Upper lobe of left lung (tissue), 6 donors: ENCODE measurements around the gene MARK3. TPM values are rescaled to one million over a fixed set of nuclear protein-coding genes. Genes with fewer than 3 reads are reported as not detected.

Source experiments
- ATAC-seq, 2 donors: fragments of 200-7000 bp; cut with Tn5 transposase; one replicate each; pipeline ENCODE4 v1.9.1; 2022; ENCODE audit warnings: mild to moderate bottlenecking in 2 of 2, moderate library complexity in 2 of 2; ENCODE audit not compliant: low FRiP score in 2 of 2
- DNase-seq, 2 donors: peaks; one replicate each; pipeline ENCODE4 v3.0.0-alpha.2; 2019 to 2020
- H3K27ac ChIP-seq, 4 donors: fragments of 200-600 bp; sonication (generic); one replicate each; pipeline ENCODE4 v1.5.1; 2016 to 2019
- H3K27me3 ChIP-seq, 4 donors: fragments of 200-600 bp; sonication (generic); one replicate each; pipeline ENCODE4 v1.5.1; 2017 to 2019
- H3K36me3 ChIP-seq, 4 donors: fragments of 200-600 bp; sonication (generic); one replicate each; pipeline ENCODE4 v1.5.1; 2016 to 2019
- H3K4me1 ChIP-seq, 4 donors: fragments of 200-600 bp; sonication (generic); one replicate each; pipeline ENCODE4 v1.5.1; 2018 to 2019
- H3K4me3 ChIP-seq, 4 donors: fragments of 200-600 bp; sonication (generic); one replicate each; pipeline ENCODE4 v1.5.1; 2017 to 2019; ENCODE audit warnings: mild to moderate bottlenecking in 2 of 4, moderate library complexity in 1 of 4
- H3K9me3 ChIP-seq, 4 donors: fragments of 200-600 bp; sonication (generic); one replicate each; pipeline ENCODE4 v1.5.1; 2018 to 2019
- CTCF ChIP-seq, 6 experiments: fragments of 450-650 bp in 4 of 6; fragments of 200-600 bp in 2 of 6; sonication (generic) in 2 of 6; IDR thresholded peaks; one replicate each; pipeline ENCODE4 v1.5.1; 2016 to 2019; ENCODE audit warnings: antibody characterized with exemption in 6 of 6
- EP300 ChIP-seq, 4 donors: sonication (generic); formaldehyde crosslinking; IDR thresholded peaks; one replicate each; pipeline ENCODE4 v1.5.1; 2017; ENCODE audit warnings: antibody characterized with exemption in 4 of 4, control low read depth in 2 of 4
- POLR2A ChIP-seq, 4 donors: fragments of 450-650 bp; IDR thresholded peaks; one replicate each; pipeline ENCODE4 v1.5.1; 2016 to 2017; ENCODE audit warnings: antibody characterized with exemption in 4 of 4, mild to moderate bottlenecking in 2 of 4
- POLR2AphosphoS5 ChIP-seq, 2 donors: sonication (generic); formaldehyde crosslinking; IDR thresholded peaks; one replicate each; pipeline ENCODE4 v1.5.1; 2017; ENCODE audit warnings: antibody characterized with exemption in 2 of 2
- WGBS, 2 donors: methylation state at CpG; one replicate each; pipeline ENCODE4 v1.1.5; 2017 to 2018; 5-methylcytosine and 5-hydroxymethylcytosine counted together
- total RNA-seq, 6 donors: library from RNA; depleted of rRNA in 4 of 6; stranded (reverse); fragments of >200 nt in 4 of 6; gene quantifications; one replicate each; pipeline versions ENCODE4 v1.1.0 to v1.2.1, GENCODE V29; 2016 to 2021
- donor health status: DM: no; HTN: no; CAD: no; lungs with moderate emphysema.
- donor health status: DM: no; HTN: yes; CAD: no; lungs with severe emphysema.

The MARK3 gene
- 100 to 1,000 TPM in 5 of 6 donors, 10 to 100 TPM in 1; 84.5 to 190 (median 132) TPM for total RNA-seq

- ATAC-seq (peak; percentile 98 to 99), DNase-seq (peak; percentile 98 to 99)
- Histone ChIP-seq H3K4me1 (peaks cover 26 to 51% (median 35%) of the 10 kb centered on the region in 4 donors), H3K36me3 (no peaks in the 10 kb centered on the region), H3K27ac (peak within 1 kb of the TSS; percentile 99 to 100 (median 100)), H3K9me3 (no peaks in the 10 kb centered on the region), H3K4me3 (peak within 1 kb of the TSS; percentile 71 to 99 (median 92)), H3K27me3 (no peaks in the 10 kb centered on the region)
- WGBS, 2 donors = 0 to 1% methylated on average over 18 to 58 of the region's 91 CpGs
- TF ChIP-seq CTCF (IDR thresholded peaks at IDR 0.05) = peak in 4 of 6 experiments; percentile 43 to 65 (median 53)
- peak in 3 of 4 donors; percentile 82 to 96 (median 88) for TF ChIP-seq POLR2A (IDR thresholded peaks at IDR 0.05)
- no peak for TF ChIP-seq EP300 (IDR thresholded peaks at IDR 0.05)
- peak; percentile 92 to 93 for TF ChIP-seq POLR2AphosphoS5 (IDR thresholded peaks at IDR 0.05)
Observed at GRCh38 chr14:103385152-103385928, at the start of gene MARK3. Gene MARK3 (plus strand): TSS chr14:103385415. CDS start chr14:103386030, 615 bp downstream.

- H3K27ac ChIP-seq = peak overlapping the region in 2 of 4 donors; percentile 100
- no peak for DNase-seq
- peak overlapping the region in 1 of 4 donors; percentile 66 for H3K4me3 ChIP-seq
- H3K4me1 ChIP-seq = peaks cover 20 to 30% (median 22%) of the 10 kb centered on the region in 4 donors
- ATAC-seq = no peak
- WGBS, 2 donors = 91 to 94% methylated on average over 14 of the region's 14 CpGs
- no peaks in the 10 kb centered on the region for H3K9me3 ChIP-seq
- peaks cover 55 to 59% (median 57%) of the 10 kb centered on the region in 4 donors for H3K36me3 ChIP-seq
- TF ChIP-seq EP300 (IDR thresholded peaks at IDR 0.05) (no peak), CTCF (IDR thresholded peaks at IDR 0.05) (no peak), POLR2AphosphoS5 (IDR thresholded peaks at IDR 0.05) (no peak), POLR2A (IDR thresholded peaks at IDR 0.05) (no peak)
- no peaks in the 10 kb centered on the region for H3K27me3 ChIP-seq
Observed at GRCh38 chr14:103336191-103336590, 49.0 kb upstream of the MARK3 start.

DNA sequence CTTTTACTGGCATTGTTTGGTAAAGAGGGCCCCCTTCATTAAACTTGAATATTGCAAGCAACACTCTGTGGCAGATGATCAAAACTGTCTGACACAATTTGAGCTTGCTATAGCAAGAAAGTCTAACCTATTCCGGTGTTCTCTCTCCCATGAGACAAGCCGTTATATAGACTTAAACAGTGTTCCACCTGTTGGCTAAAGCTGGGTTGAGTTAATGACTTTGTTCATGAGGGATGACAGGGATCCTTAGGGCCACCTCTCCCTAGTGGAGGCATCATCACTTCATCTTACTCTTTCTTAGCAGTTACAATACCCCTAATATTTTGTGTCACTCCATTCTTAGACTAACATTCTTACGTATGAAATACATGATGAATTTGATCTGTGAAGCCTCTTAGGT, 47.4 kb upstream of the MARK3 start:
- DNase-seq (no peak), ATAC-seq (no peak)
- 92 to 96% methylated on average over 3 of the region's 3 CpGs for WGBS, 2 donors
- Histone ChIP-seq H3K9me3 (no peaks in the 10 kb centered on the region), H3K27ac (no peak overlapping the region), H3K36me3 (peaks cover 71 to 75% (median 73%) of the 10 kb centered on the region in 4 donors), H3K27me3 (no peaks in the 10 kb centered on the region), H3K4me3 (no peak overlapping the region), H3K4me1 (peaks cover 15 to 26% (median 19%) of the 10 kb centered on the region in 4 donors)
- TF ChIP-seq POLR2A (IDR thresholded peaks at IDR 0.05) = no peak
- TF ChIP-seq CTCF (IDR thresholded peaks at IDR 0.05) = no peak
- TF ChIP-seq EP300 (IDR thresholded peaks at IDR 0.05) = no peak
- no peak for TF ChIP-seq POLR2AphosphoS5 (IDR thresholded peaks at IDR 0.05)

DNA sequence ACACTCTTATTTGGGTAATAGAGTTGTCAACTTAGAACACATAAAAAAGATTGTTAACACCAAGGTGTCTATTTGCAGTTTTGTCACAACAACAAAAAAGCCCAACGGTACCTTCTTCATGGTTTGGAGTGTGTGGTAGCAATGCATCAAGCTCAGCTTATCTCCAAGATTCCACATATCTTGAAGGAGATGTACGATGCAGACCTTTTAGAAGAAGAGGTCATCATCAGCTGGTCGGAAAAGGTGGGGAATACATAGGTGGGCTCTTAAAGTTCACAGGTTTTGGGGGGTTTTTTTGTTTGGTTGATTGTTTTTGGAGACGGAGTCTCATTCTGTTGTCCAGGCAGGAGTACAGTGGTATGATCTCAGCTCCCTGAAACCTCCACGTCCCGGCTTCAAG, 45.7 kb upstream of the MARK3 start:
- Histone ChIP-seq H3K27me3 (no peaks in the 10 kb centered on the region), H3K4me1 (peaks cover 11 to 20% (median 16%) of the 10 kb centered on the region in 4 donors), H3K4me3 (no peak overlapping the region), H3K36me3 (peaks cover 80 to 92% (median 90%) of the 10 kb centered on the region in 4 donors), H3K9me3 (no peaks in the 10 kb centered on the region), H3K27ac (no peak overlapping the region)
- no peak for ATAC-seq
- 84% methylated on average over 6 of the region's 6 CpGs for WGBS, 2 donors
- no peak for DNase-seq
- TF ChIP-seq EP300 (IDR thresholded peaks at IDR 0.05) (no peak), POLR2A (IDR thresholded peaks at IDR 0.05) (no peak), POLR2AphosphoS5 (IDR thresholded peaks at IDR 0.05) (no peak), CTCF (IDR thresholded peaks at IDR 0.05) (no peak)
